T-helper 2 cell (primary cell): Measurements from ENCODE around the gene ZDHHC3.

Experiments
- DNase-seq, 5 experiments: peaks; one replicate each; pipeline versions ENCODE4 v3.0.0 to v3.0.0-alpha.2; 2012 to 2022
- total RNA-seq, 2 donors: gene quantifications; one replicate each; lab custom pipeline; 2026; lab: John Stamatoyannopoulos, UW

Gene ZDHHC3, protein sequence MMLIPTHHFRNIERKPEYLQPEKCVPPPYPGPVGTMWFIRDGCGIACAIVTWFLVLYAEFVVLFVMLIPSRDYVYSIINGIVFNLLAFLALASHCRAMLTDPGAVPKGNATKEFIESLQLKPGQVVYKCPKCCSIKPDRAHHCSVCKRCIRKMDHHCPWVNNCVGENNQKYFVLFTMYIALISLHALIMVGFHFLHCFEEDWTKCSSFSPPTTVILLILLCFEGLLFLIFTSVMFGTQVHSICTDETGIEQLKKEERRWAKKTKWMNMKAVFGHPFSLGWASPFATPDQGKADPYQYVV
- total RNA-seq = 47.6 to 50.8 reads per million in 2 donors

DNA sequence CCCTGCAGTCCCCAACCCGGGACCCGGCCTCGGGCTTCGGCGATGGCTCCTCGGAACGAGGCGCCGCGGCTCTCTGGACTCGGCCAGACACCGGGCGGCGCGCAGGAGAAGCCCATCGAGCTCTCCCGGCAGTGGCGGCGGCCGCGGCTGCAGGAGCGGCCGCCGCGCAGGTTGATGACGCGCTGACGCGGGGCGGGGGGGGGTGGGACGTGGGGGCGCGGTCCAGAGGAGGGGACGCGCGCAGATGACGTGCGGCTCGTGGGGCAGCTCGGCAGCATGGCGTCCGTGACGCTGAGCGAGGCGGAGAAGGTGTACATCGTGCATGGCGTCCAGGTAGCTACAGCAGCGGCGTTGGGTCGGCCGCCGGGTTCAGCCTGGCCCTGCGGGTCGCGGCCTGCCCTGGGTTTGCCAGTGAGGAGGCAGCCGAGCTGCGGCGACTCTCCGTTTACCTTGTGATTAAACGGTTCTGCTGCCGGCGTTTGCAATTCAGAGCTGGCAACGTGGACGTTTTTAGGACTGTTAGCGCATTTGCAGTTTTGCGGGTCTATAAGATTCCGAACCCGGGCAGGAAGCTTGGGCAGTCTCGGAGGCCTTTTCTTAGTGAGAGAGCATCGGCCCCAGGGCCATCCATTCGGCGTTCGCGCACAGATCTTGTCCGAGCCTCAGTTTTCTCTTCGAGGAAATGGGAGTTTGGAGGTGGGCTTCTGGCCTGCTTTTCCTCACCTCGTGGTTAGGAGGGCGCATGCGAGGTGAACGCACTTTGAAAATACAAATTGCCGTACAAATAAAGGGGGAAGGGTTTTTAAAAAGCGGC lies at the start of gene ZDHHC3, which contains the start of gene EXOSC7:
Gene ZDHHC3, minus strand, starts transcription at position 173 of the 814 bp plus-strand sequence. CDS start 16,738 bp downstream, outside the sequence.
Gene EXOSC7, plus strand, starts transcription at position 243 of the 814 bp plus-strand sequence. Its CDS starts 34 bp downstream, at position 277.
- DNase-seq = peak; percentile 76 to 94 (median 78)

- DNase-seq = no peak
Observed at GRCh38 chr3:45024542-45025255, 48.7 kb upstream of the ZDHHC3 start.

GRCh38 chr3:45023675-45024074 lies 47.7 kb upstream of the ZDHHC3 start:
- DNase-seq = no peak

DNA sequence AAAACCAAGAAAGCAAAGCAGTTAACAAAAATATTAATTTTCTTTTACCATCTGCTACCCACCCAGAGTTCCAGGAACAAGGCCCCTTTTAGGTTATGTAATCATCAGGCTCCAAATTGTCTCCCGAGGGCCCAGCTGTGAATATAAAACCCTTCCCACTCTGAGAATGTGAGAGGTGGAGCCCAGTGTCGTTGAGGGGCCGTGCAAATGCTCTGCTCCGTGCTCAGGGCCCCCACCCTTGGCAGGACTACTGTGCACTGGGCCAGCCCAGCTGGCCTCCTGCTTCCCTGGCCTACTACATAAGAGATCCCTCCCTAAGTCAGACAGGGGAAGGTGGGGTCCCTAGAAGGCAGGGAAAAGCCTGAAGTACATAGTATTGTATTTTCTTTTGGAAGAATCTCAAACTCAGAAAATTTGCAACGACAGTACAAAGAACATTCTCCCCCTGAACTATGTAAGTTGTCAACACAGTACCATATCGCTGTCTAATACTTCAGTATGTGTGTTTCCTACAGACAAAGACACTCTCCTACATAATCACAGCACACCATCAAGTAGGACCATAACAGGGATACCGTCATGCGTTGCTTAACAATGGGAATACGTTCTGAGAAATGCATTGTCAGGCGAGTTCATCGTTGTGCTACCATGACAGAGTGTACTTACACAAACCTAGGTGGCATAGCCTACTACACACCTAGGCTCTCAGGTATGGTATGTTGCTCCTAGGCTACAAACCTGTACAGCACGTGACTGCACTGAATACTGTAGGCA lies 45.7 kb upstream of the ZDHHC3 start:
- DNase-seq = no peak

DNA sequence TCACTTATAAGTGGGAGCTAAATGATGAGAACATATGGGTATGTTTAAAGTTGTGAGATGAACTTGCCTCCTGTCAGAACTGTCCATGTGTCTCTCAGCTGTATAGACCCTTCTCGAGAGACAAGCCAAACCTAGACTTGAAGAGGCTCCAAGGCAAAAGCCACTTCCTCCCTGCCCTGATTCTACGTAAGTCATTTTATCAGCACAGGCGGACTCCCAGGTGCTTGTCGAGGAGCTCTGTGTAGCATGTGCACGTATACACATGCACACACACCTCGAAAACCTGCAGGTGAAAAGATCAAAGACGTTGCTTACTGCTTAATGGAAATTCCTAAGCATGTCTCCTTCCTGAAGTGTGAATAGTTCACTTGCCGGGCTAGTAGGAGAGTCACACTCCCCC lies 44.6 kb upstream of the ZDHHC3 start:
- DNase-seq = peak in 1 of 5 experiments; percentile 85

- DNase-seq = no peak
Observed at GRCh38 chr3:45017821-45018220, 41.8 kb upstream of the ZDHHC3 start.

- no peak for DNase-seq
Observed at GRCh38 chr3:45016916-45017315, 40.9 kb upstream of the ZDHHC3 start.

- no peak for DNase-seq
Observed at GRCh38 chr3:45012577-45012976, 36.6 kb upstream of the ZDHHC3 start.

DNA sequence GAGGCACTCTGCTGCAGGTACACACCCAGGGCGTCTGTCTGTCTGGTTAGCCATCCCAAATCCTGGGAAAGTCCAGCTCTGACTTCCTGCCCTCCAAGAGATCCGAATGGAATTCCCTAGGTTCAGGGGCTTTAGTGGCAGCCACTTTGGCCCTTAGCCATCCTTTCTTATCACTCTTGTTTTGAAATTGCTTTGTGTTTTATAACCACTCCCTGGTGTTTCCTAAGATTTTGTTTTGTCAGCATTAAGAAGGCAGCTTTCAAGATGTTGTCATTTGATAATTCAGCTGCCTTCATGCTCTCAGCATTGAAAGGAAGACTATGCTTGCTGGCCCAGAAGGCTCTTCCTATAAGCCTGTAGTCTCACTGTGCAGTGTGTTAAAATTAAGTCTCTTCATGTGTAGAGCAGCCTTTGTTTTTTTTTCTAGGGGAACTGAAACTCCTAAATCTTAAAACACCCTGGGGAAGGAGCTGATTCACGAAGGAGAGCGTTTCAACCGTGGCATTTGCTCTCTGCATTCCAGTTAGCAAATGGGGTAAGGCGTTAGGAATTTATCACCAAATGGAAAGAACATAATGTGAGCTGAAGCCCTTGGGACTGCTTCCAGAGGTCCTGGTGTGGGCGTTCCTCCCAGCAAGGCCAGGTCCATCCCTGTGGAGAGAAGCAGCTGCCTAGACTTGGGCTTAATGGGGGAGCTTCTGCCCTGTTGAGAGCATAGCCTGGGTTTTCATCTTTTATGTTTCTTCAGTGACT lies 36.0 kb upstream of the ZDHHC3 start:
- DNase-seq = peak in 1 of 5 experiments; percentile 78

GRCh38 chr3:45010811-45011333 lies 34.9 kb upstream of the ZDHHC3 start:
- no peak for DNase-seq

GRCh38 chr3:45009868-45010267 lies 33.9 kb upstream of the ZDHHC3 start:
- no peak for DNase-seq

DNA sequence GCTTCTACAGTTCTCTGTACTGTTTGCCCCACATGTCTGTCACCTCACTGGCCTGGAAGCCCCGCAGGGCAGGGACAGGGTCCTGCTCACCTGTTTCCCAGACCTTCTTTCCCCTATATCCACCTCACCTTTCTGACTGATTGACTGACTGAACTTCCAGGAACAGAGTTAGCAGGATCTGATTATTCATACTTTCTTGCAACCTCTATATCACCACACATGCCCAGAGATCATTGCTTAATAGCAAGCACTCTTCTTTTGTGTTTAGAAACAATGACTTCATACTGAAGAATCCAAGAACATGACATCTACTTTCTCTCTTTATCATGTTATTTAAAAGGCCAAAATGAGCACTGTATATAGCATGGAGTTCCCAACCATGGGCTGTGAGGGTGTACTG lies 32.1 kb upstream of the ZDHHC3 start:
- no peak for DNase-seq

DNA sequence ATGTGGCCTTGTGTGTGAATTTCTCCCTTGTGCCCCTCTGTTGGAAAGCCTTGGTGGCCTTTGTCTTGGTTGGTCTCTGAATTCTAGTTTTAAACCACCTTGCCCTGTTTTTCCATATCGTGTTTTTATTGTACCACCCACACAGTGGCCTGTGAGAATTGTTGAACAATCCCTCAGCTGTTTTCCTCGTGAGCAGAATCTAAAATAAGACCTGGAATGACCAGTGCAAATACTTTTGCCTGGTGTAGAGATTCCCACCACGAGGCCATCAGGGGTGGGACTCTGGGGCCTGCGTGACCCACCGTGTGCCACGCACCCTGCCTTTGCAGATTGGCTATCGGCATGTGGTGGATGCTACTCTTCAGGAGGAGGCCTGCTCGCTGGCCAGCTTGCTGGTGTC lies 31.1 kb upstream of the ZDHHC3 start:
- no peak for DNase-seq

GRCh38 chr3:45003859-45004258 lies 27.9 kb upstream of the ZDHHC3 start:
- no peak for DNase-seq

DNA sequence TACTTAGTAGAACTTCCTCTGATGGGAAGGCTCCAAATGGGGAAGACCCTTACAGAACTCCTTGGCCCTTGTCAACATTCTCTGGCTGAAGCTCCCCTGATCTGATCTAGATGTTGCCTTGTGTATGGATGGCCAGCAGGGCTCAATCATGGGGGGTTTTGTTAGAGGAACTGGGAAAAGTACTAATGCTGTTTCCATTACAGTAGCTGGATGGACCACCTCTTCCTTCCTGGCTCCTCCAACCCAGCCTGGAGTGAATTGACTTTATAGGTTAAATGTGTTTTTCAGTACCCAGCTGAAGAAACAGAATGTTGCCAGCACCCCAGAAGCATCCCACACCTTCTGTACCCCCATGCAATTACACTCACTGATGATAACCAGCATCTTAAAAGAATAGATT lies 27.4 kb upstream of the ZDHHC3 start:
- no peak for DNase-seq

GRCh38 chr3:45002720-45003119 lies 26.7 kb upstream of the ZDHHC3 start:
- no peak for DNase-seq

GRCh38 chr3:45002139-45002660 lies 26.2 kb upstream of the ZDHHC3 start:
- DNase-seq = no peak

GRCh38 chr3:45001738-45002137 lies 25.8 kb upstream of the ZDHHC3 start:
- no peak for DNase-seq

DNA sequence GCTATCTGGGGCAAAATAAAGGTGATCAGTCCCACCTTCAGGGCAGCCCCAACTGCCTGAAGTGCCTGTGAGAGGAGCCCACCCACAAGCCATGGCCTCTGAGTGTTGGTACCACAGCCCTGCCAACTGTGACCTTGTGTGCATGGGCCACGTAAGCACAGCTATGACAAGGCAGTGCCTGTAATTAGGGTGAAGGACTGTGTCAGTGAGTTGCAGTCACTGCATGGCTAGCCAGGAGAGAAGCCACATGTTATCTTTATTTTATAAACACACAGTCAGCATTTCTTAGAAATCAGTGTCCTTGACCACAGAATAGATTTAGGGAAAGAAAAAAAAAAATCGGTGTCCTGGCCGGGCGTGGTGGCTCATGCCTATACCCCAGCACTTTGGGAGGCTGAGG lies 24.8 kb upstream of the ZDHHC3 start:
- no peak for DNase-seq

DNA sequence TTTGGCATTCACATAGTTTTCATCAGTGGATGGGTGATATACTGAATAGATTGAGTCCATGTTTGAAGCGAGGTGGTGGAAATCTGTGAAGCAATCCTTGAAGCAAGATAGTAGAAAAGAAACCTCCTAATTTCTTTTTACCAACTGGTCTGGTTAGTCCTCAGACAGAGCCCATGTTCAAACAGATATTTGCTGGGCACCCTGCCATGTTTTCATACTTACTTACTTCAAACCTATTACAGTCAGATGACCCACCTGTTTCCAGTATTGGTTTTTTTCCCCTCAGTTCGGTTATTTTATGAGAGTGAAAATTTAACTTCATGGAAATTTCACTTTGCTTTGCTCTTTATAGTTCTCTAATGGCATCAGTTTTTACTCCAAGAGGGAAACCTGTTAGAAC lies 23.8 kb upstream of the ZDHHC3 start:
- no peak for DNase-seq

GRCh38 chr3:44996556-44996969 lies 20.6 kb upstream of the ZDHHC3 start:
- DNase-seq = no peak
